22Rv1 (cell line): Measurements from ENCODE around the gene ERC1.

Experiments used
- CTCF ChIP-seq: fragments of 450-650 bp; IDR thresholded peaks from 2 replicates; pipeline ENCODE4 v1.5.1; 2017; ENCODE audit warnings: mild to moderate bottlenecking
- ZFX ChIP-seq: fragments of 450-650 bp; IDR thresholded peaks from 2 replicates; pipeline ENCODE4 v1.6.1; 2017; ENCODE audit warnings: antibody characterized with exemption, borderline replicate concordance

- no peak for TF ChIP-seq CTCF
- no peak for TF ChIP-seq ZFX
These were observed 327.5 kb downstream of the ERC1 start for GRCh38 chr12:1318327-1319031.
